GM12878 (cell line): Measurements from ENCODE around the gene GPR107. TPM values are rescaled to one million over a fixed set of nuclear protein-coding genes. Genes with fewer than 3 reads are reported as not detected.

Source experiments
- ATAC-seq: fragments of 200-7000 bp; cut with Tn5 transposase; 3 replicates; pipeline ENCODE4 v1.9.1; 2020; ENCODE audit warnings: mild to moderate bottlenecking, moderate library complexity
- BruUV-seq: library from RNA; stranded (reverse); fragments of 400-500 nt; replicated peaks from 2 replicates; lab custom pipeline; 2021; lab: Mats Ljungman, UMichigan
- CTCF ChIA-PET: fragments of 300-600 bp; sonication (Branson Sonifier 250); formaldehyde crosslinking; extraction: SDS; loops from one replicate; lab custom pipeline; 2021; ENCODE audit warnings: inconsistent platforms; lab: Yijun Ruan, JAX
- POLR2A ChIA-PET: fragments of 350-600 bp; formaldehyde crosslinking; extraction: SDS; loops from one replicate; lab custom pipeline; 2021; ENCODE audit warnings: inconsistent platforms; lab: Charles Lee
- RAD21 ChIA-PET: fragments of 300-600 bp; sonication (Branson Sonifier 250); formaldehyde crosslinking; loops from one replicate; lab custom pipeline; 2023; ENCODE audit warnings: antibody characterized with exemption; ENCODE audit not compliant: unreplicated experiment; lab: Charles Lee
- SMC1A ChIA-PET: fragments of 300-600 bp; sonication (Branson Sonifier 250); formaldehyde crosslinking; loops from one replicate; lab custom pipeline; 2023; ENCODE audit not compliant: unreplicated experiment, uncharacterized antibody; lab: Charles Lee
- DNase-seq: peaks from one replicate; pipeline ENCODE4 v3.0.0-alpha.2; 2011; ENCODE audit warnings: low read depth, low spot score
- FAIRE-seq: peaks from 3 replicates; lab custom pipeline; 2011; peaks lifted over from hg19 to GRCh38; lab: Jason Lieb, UNC
- H2AFZ ChIP-seq: 2 replicates; pipeline ENCODE4 v1.6.0; 2011; ENCODE audit warnings: low read depth, low read length, control low read depth; ENCODE audit not compliant: control insufficient read depth
- H3K27ac ChIP-seq: 2 replicates; pipeline ENCODE4 v1.5.1; 2011; ENCODE audit warnings: control low read depth; ENCODE audit not compliant: control insufficient read depth, insufficient read depth
- H3K27me3 ChIP-seq, 2 experiments: replicated peaks in 1 of 2; 2 replicates each; pipeline versions ENCODE4 v1.6.0 to v1.6.1; 2011; ENCODE audit warnings: low read length in 1 of 2; ENCODE audit not compliant: control insufficient read depth in 2 of 2, insufficient read depth in 2 of 2
- H3K36me3 ChIP-seq, 2 experiments: 2 replicates each; pipeline ENCODE4 v1.5.1; 2011; ENCODE audit warnings: low read length in 1 of 2; ENCODE audit not compliant: control insufficient read depth in 2 of 2, insufficient read depth in 2 of 2
- H3K4me1 ChIP-seq: 2 replicates; pipeline ENCODE4 v1.6.1; 2011; ENCODE audit warnings: mild to moderate bottlenecking, low read length, moderate library complexity, mixed read lengths; ENCODE audit not compliant: control insufficient read depth, insufficient read depth
- H3K4me2 ChIP-seq: 2 replicates; pipeline ENCODE4 v1.6.0; 2011; ENCODE audit warnings: control low read depth; ENCODE audit not compliant: control insufficient read depth, insufficient read depth
- H3K4me3 ChIP-seq: fragments of 200-600 bp; sonication (generic); 2 replicates; pipeline ENCODE4 v1.5.1; 2016
- H3K79me2 ChIP-seq: 2 replicates; pipeline ENCODE4 v1.6.0; 2011; ENCODE audit warnings: low read length; ENCODE audit not compliant: control insufficient read depth, insufficient read depth
- H3K9ac ChIP-seq: 2 replicates; pipeline ENCODE4 v1.8.0; 2011; ENCODE audit warnings: low read length, control low read depth, mixed read lengths; ENCODE audit not compliant: control insufficient read depth, insufficient read depth
- H3K9me3 ChIP-seq: replicated peaks from 3 replicates; pipeline ENCODE4 v1.5.1; 2011; ENCODE audit warnings: mild to moderate bottlenecking, low read length; ENCODE audit not compliant: control insufficient read depth, insufficient read depth
- H4K20me1 ChIP-seq: 2 replicates; pipeline ENCODE4 v1.6.0; 2011; ENCODE audit not compliant: control insufficient read depth, insufficient read depth
- ATF3 ChIP-seq: IDR thresholded peaks from 2 replicates; pipeline ENCODE4 v1.6.1; 2011; ENCODE audit warnings: low read depth, mild to moderate bottlenecking, low read length, moderate library complexity, borderline replicate concordance; ENCODE audit errors: extremely low read depth
- CBFB ChIP-seq: IDR thresholded peaks from 2 replicates; pipeline ENCODE4 v1.6.1; 2016; ENCODE audit warnings: antibody characterized with exemption, low read depth
- GATAD2B ChIP-seq: fragments of 450-650 bp; conservative IDR thresholded peaks from 2 replicates; pipeline ENCODE4 v1.6.1; 2017; ENCODE audit warnings: low read depth, mild to moderate bottlenecking, moderate library complexity
- MTA2 ChIP-seq: fragments of 450-650 bp; IDR thresholded peaks from 2 replicates; pipeline ENCODE4 v1.6.1; 2016; ENCODE audit warnings: low read depth, mild to moderate bottlenecking, moderate library complexity
- RCOR1 ChIP-seq: conservative IDR thresholded peaks from 2 replicates; pipeline ENCODE4 v1.6.1; 2012; ENCODE audit warnings: low read depth, low read length, improper control_type of control experiment
- RUNX3 ChIP-seq: IDR thresholded peaks from 2 replicates; pipeline ENCODE4 v1.6.1; 2012; ENCODE audit warnings: low read length, inconsistent platforms
- SMAD1 ChIP-seq: fragments of 450-650 bp; IDR thresholded peaks from 2 replicates; pipeline ENCODE4 v1.6.1; 2018; ENCODE audit warnings: mild to moderate bottlenecking, low read depth; ENCODE audit not compliant: partially characterized antibody
- STAT1 ChIP-seq: fragments of 450-650 bp; conservative IDR thresholded peaks from 2 replicates; pipeline ENCODE4 v1.6.1; 2014; ENCODE audit warnings: antibody characterized with exemption, mild to moderate bottlenecking
- USF2 ChIP-seq: IDR thresholded peaks from 2 replicates; pipeline ENCODE4 v1.6.1; 2011; ENCODE audit warnings: low read depth, low read length, improper control_type of control experiment, borderline replicate concordance
- WRNIP1 ChIP-seq: IDR thresholded peaks from 2 replicates; pipeline ENCODE4 v1.6.1; 2011; ENCODE audit warnings: low read depth, low read length, improper control_type of control experiment, borderline replicate concordance
- ZNF24 ChIP-seq: fragments of 450-650 bp; IDR thresholded peaks from 2 replicates; pipeline ENCODE4 v1.6.1; 2017; ENCODE audit warnings: antibody characterized with exemption, mild to moderate bottlenecking
- WGBS: methylation state at CpG from one replicate; pipeline ENCODE4 v1.1.6; 2016; ENCODE audit warnings: low lambda C conversion rate; ENCODE audit not compliant: insufficient replicate concordance, insufficient coverage; ENCODE audit errors: missing lambda C conversion rate; 5-methylcytosine and 5-hydroxymethylcytosine counted together
- in situ Hi-C: fragments of 300-500 bp; cut with MboI; formaldehyde crosslinking; loops from 9 replicates; pipeline ENCODE4 v1.14.3; 2018; ENCODE audit warnings: mixed read lengths
- intact Hi-C: fragments of 100-400 bp; cut with micrococcal nuclease; formaldehyde crosslinking; loops from one replicate; pipeline ENCODE4 v1.14.2; 2022; ENCODE audit not compliant: unreplicated experiment
- polyA plus RNA-seq, 11 experiments: library from polyadenylated mRNA; depleted of rRNA in 4 of 11; unstranded in 6 of 11; stranded (reverse) in 5 of 11; fragments of >200 nt; fragmentation: Nextera tagmentation in 4 of 11; fragmentation: Illumina TruSeq in 1 of 11; extraction: Ambion mirVana in 4 of 11; extraction: Trizol in 1 of 11; gene quantifications; 1 replicate in 1 of 11; 2 replicates in 10 of 11; pipeline versions ENCODE4 v1.2.1 to v1.2.3, GENCODE V29; 2011 to 2016; ENCODE audit warnings: inconsistent platforms in 2 of 11, missing spikeins in 2 of 11, low read depth in 1 of 11
- total RNA-seq, 4 experiments: library from RNA; depleted of rRNA in 3 of 4; stranded (reverse); fragments of >200 nt in 3 of 4; fragmentation: Illumina TruSeq in 1 of 4; extraction: Trizol in 1 of 4; gene quantifications; 2 replicates each; pipeline versions ENCODE4 v1.2.1 to v1.2.3, GENCODE V29; 2013 to 2021
- TF ChIP-seq, protein P1 (sequence below): fragments of 450-650 bp; formaldehyde crosslinking; IDR thresholded peaks from 2 replicates; pipeline ENCODE4 v1.4.0; 2020; ENCODE audit warnings: mild to moderate bottlenecking, moderate library complexity

GPR107 gene
- total and polyA plus RNA-seq, 10 of the 15 experiments (the other 5 are each of a cell fraction or from before 2014, with no cell fraction given), result 2.7 to 21.4 (median 10.6) TPM

GRCh38 chr9:130100681-130101080 is 47.0 kb downstream of the GPR107 start:
- H3K9me3 ChIP-seq, result no peaks in the 10 kb centered on the region
- ATAC-seq (no peak), DNase-seq (no peak), FAIRE-seq (no peak)
- ChIA-PET CTCF (interaction anchor here (1.1 to 3.2 kb wide), 4 partner anchors 12 to 215 kb away, joined by 3 to 19 read pairs (median 5); no protein-coding TSS in a partner anchor), POLR2A (interaction anchor here (0.6 kb wide), 1 partner anchor 45 kb away, joined by 3 read pairs; no protein-coding TSS in a partner anchor), SMC1A (interaction anchor here (0.6 to 1.5 kb wide), 7 partner anchors 55 to 214 kb away, joined by 3 to 4 read pairs (median 3); no protein-coding TSS in a partner anchor), RAD21 (interaction anchor here (4.1 kb wide), 1 partner anchor 215 kb away, joined by 18 read pairs; no protein-coding TSS in a partner anchor)
- H3K36me3 ChIP-seq, result peaks cover 23 to 42% of the 10 kb centered on the region in 2 experiments
- TF ChIP-seq RUNX3 (no peak), CBFB (no peak), RCOR1 (no peak), ATF3 (no peak), SMAD1 (no peak), WRNIP1 (no peak), MTA2 (no peak), ZNF24 (no peak), GATAD2B (no peak), USF2 (no peak), STAT1 (no peak)
- TF ChIP-seq, protein P1, sequence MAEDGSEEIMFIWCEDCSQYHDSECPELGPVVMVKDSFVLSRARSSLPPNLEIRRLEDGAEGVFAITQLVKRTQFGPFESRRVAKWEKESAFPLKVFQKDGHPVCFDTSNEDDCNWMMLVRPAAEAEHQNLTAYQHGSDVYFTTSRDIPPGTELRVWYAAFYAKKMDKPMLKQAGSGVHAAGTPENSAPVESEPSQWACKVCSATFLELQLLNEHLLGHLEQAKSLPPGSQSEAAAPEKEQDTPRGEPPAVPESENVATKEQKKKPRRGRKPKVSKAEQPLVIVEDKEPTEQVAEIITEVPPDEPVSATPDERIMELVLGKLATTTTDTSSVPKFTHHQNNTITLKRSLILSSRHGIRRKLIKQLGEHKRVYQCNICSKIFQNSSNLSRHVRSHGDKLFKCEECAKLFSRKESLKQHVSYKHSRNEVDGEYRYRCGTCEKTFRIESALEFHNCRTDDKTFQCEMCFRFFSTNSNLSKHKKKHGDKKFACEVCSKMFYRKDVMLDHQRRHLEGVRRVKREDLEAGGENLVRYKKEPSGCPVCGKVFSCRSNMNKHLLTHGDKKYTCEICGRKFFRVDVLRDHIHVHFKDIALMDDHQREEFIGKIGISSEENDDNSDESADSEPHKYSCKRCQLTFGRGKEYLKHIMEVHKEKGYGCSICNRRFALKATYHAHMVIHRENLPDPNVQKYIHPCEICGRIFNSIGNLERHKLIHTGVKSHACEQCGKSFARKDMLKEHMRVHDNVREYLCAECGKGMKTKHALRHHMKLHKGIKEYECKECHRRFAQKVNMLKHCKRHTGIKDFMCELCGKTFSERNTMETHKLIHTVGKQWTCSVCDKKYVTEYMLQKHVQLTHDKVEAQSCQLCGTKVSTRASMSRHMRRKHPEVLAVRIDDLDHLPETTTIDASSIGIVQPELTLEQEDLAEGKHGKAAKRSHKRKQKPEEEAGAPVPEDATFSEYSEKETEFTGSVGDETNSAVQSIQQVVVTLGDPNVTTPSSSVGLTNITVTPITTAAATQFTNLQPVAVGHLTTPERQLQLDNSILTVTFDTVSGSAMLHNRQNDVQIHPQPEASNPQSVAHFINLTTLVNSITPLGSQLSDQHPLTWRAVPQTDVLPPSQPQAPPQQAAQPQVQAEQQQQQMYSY (CRISPR knock-in tag), result no peak
- H3K4me2 ChIP-seq, result no peak overlapping the region
- H4K20me1 ChIP-seq, result no peaks in the 10 kb centered on the region
- H3K27ac ChIP-seq, result no peak overlapping the region
- H3K4me1 ChIP-seq, result peaks cover 6% of the 10 kb centered on the region
- WGBS, result 75% methylated on average over 3 of the region's 3 CpGs
- H2AFZ ChIP-seq, result no peak overlapping the region
- no peak overlapping the region for H3K9ac ChIP-seq
- intact Hi-C loops (no loop called here), in situ Hi-C loops (no loop called here)
- no peak overlapping the region for H3K4me3 ChIP-seq
- no peaks in the 10 kb centered on the region for H3K27me3 ChIP-seq
- BruUV-seq, result no TSS peak
- H3K79me2 ChIP-seq, result peaks cover 17% of the 10 kb centered on the region
